H1 (cell line): ENCODE measurements around the gene CBR4.

Source experiments
- BRCA1 ChIP-seq: IDR thresholded peaks from 2 replicates; pipeline ENCODE4 v1.6.1; 2012; ENCODE audit warnings: low read depth, low read length, improper control_type of control experiment
- CTCF ChIP-seq, 3 experiments: IDR thresholded peaks; 1 replicate in 2 of 3; 2 replicates in 1 of 3; pipeline versions ENCODE4 v1.5.1 to v1.6.1; 2011; ENCODE audit warnings: low read length in 3 of 3, mild to moderate bottlenecking in 3 of 3, inconsistent platforms in 2 of 3, low read depth in 1 of 3, moderate library complexity in 1 of 3; ENCODE audit not compliant: insufficient read depth in 1 of 3; ENCODE audit errors: control extremely low read depth in 1 of 3
- EP300 ChIP-seq, 2 experiments: IDR thresholded peaks; 1 replicate in 1 of 2; 2 replicates in 1 of 2; pipeline ENCODE4 v1.6.1; 2011 to 2012; ENCODE audit warnings: low read depth in 2 of 2, low read length in 2 of 2, mild to moderate bottlenecking in 2 of 2, borderline replicate concordance in 1 of 2, inconsistent platforms in 1 of 2, moderate library complexity in 1 of 2
- HDAC2 ChIP-seq, 2 experiments: fragments of 300-600 bp in 1 of 2; sonication (generic) in 1 of 2; IDR thresholded peaks; 2 replicates each; pipeline ENCODE4 v1.6.1; 2011 to 2012; ENCODE audit warnings: low read depth in 2 of 2, low read length in 2 of 2, mild to moderate bottlenecking in 2 of 2, moderate library complexity in 2 of 2, borderline replicate concordance in 1 of 2, inconsistent platforms in 1 of 2
- JUND ChIP-seq: IDR thresholded peaks from 2 replicates; pipeline ENCODE4 v1.6.1; 2011; ENCODE audit warnings: mild to moderate bottlenecking, improper control_type of control experiment, low read length
- MAFK ChIP-seq: IDR thresholded peaks from 2 replicates; pipeline ENCODE4 v1.6.1; 2012; ENCODE audit warnings: low read depth, mild to moderate bottlenecking, improper control_type of control experiment, low read length
- POLR2A ChIP-seq, 2 experiments: IDR thresholded peaks; 1 replicate in 1 of 2; 2 replicates in 1 of 2; pipeline ENCODE4 v1.6.1; 2011; ENCODE audit warnings: low read depth in 2 of 2, low read length in 2 of 2, mild to moderate bottlenecking in 2 of 2; ENCODE audit errors: control extremely low read depth in 1 of 2
- POLR2AphosphoS5 ChIP-seq: IDR thresholded peaks from 2 replicates; pipeline ENCODE4 v1.6.1; 2011; ENCODE audit warnings: low read depth, low read length
- SIN3A ChIP-seq, 2 experiments: IDR thresholded peaks in 1 of 2; conservative IDR thresholded peaks in 1 of 2; 2 replicates each; pipeline ENCODE4 v1.6.1; 2011 to 2012; ENCODE audit warnings: low read length in 2 of 2, improper control_type of control experiment in 1 of 2, low read depth in 1 of 2, mild to moderate bottlenecking in 1 of 2
- SUZ12 ChIP-seq: fragments of 200-600 bp; sonication (generic); IDR thresholded peaks from 2 replicates; pipeline ENCODE4 v1.6.1; 2012; ENCODE audit warnings: mild to moderate bottlenecking, inconsistent platforms, low read length, moderate library complexity, mixed read lengths
- YY1 ChIP-seq: IDR thresholded peaks from 2 replicates; pipeline ENCODE4 v1.6.1; 2011; ENCODE audit warnings: low read depth, mild to moderate bottlenecking, low read length

- no peak for TF ChIP-seq JUND
- TF ChIP-seq MAFK = no peak
- TF ChIP-seq EP300 (IDR thresholded peaks at IDR 0.05; ENCODE audit: borderline replicate concordance in 1 of 2, low read depth in 2 of 2, low read length in 2 of 2) = no peak
- TF ChIP-seq CTCF (IDR thresholded peaks at IDR 0.05; ENCODE audit: control extremely low read depth in 1 of 3, insufficient read depth in 1 of 3, low read depth in 1 of 3, low read length in 3 of 3) = no peak
- TF ChIP-seq BRCA1 = no peak
- TF ChIP-seq HDAC2 (IDR thresholded peaks at IDR 0.05; ENCODE audit: borderline replicate concordance in 1 of 2, low read depth in 2 of 2, low read length in 2 of 2) = no peak
- TF ChIP-seq POLR2AphosphoS5 = no peak
- TF ChIP-seq SUZ12 = no peak
- TF ChIP-seq YY1 = no peak
- TF ChIP-seq POLR2A (IDR thresholded peaks at IDR 0.05; ENCODE audit: control extremely low read depth in 1 of 2, low read depth in 2 of 2, low read length in 2 of 2) = no peak
- TF ChIP-seq SIN3A (conservative IDR thresholded peaks at IDR 0.05 in 1 of 2, IDR thresholded peaks at IDR 0.05 in 1 of 2; ENCODE audit: low read depth in 1 of 2, low read length in 2 of 2) = no peak
These were observed 8.4 kb upstream of the CBR4 start for GRCh38 chr4:169018406-169018805.
